ENCODE data around the gene LRMDA. TPM values are rescaled to one million over a fixed set of nuclear protein-coding genes. Genes with fewer than 3 reads are reported as not detected.

LRMDA gene
- total and polyA plus RNA-seq, 4 donors: 12.1 to 40.8 (median 21.6) TPM

GRCh38 chr10:76420725-76421124 lies 989.3 kb downstream of the LRMDA start:
- Histone ChIP-seq H3K9ac (ENCODE audit: insufficient read depth in 1 of 2, low read length in 2 of 2) (no peak overlapping the region), H3K4me1 (ENCODE audit: control insufficient read depth in 5 of 5, insufficient read depth in 5 of 5, low read length in 5 of 5) (peaks cover 0 to 6% (median 0%) of the 10 kb centered on the region in 5 donors), H3K36me3 (ENCODE audit: control insufficient read depth in 4 of 4, insufficient read depth in 4 of 4, low read length in 4 of 4) (no peaks in the 10 kb centered on the region), H3K4me3 (no peak overlapping the region), H3K27me3 (ENCODE audit: control insufficient read depth in 3 of 3, insufficient read depth in 3 of 3, low read length in 2 of 3) (no peaks in the 10 kb centered on the region), H3K9me3 (ENCODE audit: control insufficient read depth in 4 of 4, insufficient read depth in 3 of 4, low read length in 3 of 4) (peaks cover 0 to 2% (median 0%) of the 10 kb centered on the region in 4 donors), H3K27ac (ENCODE audit: low read depth in 1 of 2, low read length in 1 of 2) (no peak overlapping the region)
- 69 to 90% methylated on average over 4 of the region's 4 CpGs for WGBS, 2 donors
- DNase-seq: peak in 1 of 3 donors; percentile 41
- no peak for ATAC-seq (ENCODE audit: insufficient read depth, low FRiP score)
- no peak for TF ChIP-seq CTCF (IDR thresholded peaks at IDR 0.05; ENCODE audit: control extremely low read depth, extremely low read depth)

- Histone ChIP-seq H3K27me3 (ENCODE audit: control insufficient read depth in 3 of 3, insufficient read depth in 3 of 3, low read length in 2 of 3) (no peaks in the 10 kb centered on the region), H3K4me3 (no peak overlapping the region), H3K4me1 (ENCODE audit: control insufficient read depth in 5 of 5, insufficient read depth in 5 of 5, low read length in 5 of 5) (peaks cover 0 to 6% (median 0%) of the 10 kb centered on the region in 5 donors), H3K27ac (ENCODE audit: low read depth in 1 of 2, low read length in 1 of 2) (no peak overlapping the region), H3K9ac (ENCODE audit: insufficient read depth in 1 of 2, low read length in 2 of 2) (no peak overlapping the region), H3K36me3 (ENCODE audit: control insufficient read depth in 4 of 4, insufficient read depth in 4 of 4, low read length in 4 of 4) (no peaks in the 10 kb centered on the region), H3K9me3 (ENCODE audit: control insufficient read depth in 4 of 4, insufficient read depth in 3 of 4, low read length in 3 of 4) (peaks cover 0 to 2% (median 0%) of the 10 kb centered on the region in 4 donors)
- WGBS, 2 donors: 94 to 95% methylated on average over 4 of the region's 4 CpGs
- ATAC-seq (ENCODE audit: insufficient read depth, low FRiP score) (no peak), DNase-seq (peak in 2 of 3 donors; percentile 20 to 48)
- no peak for TF ChIP-seq CTCF (IDR thresholded peaks at IDR 0.05; ENCODE audit: control extremely low read depth, extremely low read depth)
Measured at GRCh38 chr10:76422769-76423168, 991.3 kb downstream of the LRMDA start.

GRCh38 chr10:76428551-76429367 lies 997.3 kb downstream of the LRMDA start:
- peaks cover 5 to 21% (median 9%) of the 10 kb centered on the region in 5 donors for H3K4me1 ChIP-seq (ENCODE audit: control insufficient read depth in 5 of 5, insufficient read depth in 5 of 5, low read length in 5 of 5)
- H3K27me3 ChIP-seq (ENCODE audit: control insufficient read depth in 3 of 3, insufficient read depth in 3 of 3, low read length in 2 of 3): no peaks in the 10 kb centered on the region
- H3K9ac ChIP-seq (ENCODE audit: insufficient read depth in 1 of 2, low read length in 2 of 2): no peak overlapping the region
- peak in 2 of 3 donors; percentile 48 to 65 for DNase-seq
- H3K36me3 ChIP-seq (ENCODE audit: control insufficient read depth in 4 of 4, insufficient read depth in 4 of 4, low read length in 4 of 4): no peaks in the 10 kb centered on the region
- H3K9me3 ChIP-seq (ENCODE audit: control insufficient read depth in 4 of 4, insufficient read depth in 3 of 4, low read length in 3 of 4): no peaks in the 10 kb centered on the region
- ATAC-seq (ENCODE audit: insufficient read depth, low FRiP score): no peak
- H3K27ac ChIP-seq (ENCODE audit: low read depth in 1 of 2, low read length in 1 of 2): peak overlapping the region in 1 of 2 donors; percentile 7
- H3K4me3 ChIP-seq: no peak overlapping the region
- TF ChIP-seq CTCF (IDR thresholded peaks at IDR 0.05; ENCODE audit: control extremely low read depth, extremely low read depth): no peak
- 68 to 81% methylated on average over 4 of the region's 4 CpGs for WGBS, 2 donors

All from lung (tissue), 12 donors.